K562 (cell line): Measurements from ENCODE around the gene ARHGAP10.

ENCODE experiments used
- CBX8 ChIP-seq: fragments of 200-600 bp; sonication (generic); IDR thresholded peaks from 2 replicates; pipeline ENCODE4 v1.6.1; 2012; ENCODE audit warnings: borderline replicate concordance, mixed run types, low read depth, mild to moderate bottlenecking, moderate library complexity, mixed read lengths, low read length, control low read depth, inconsistent platforms; ENCODE audit not compliant: poor library complexity, severe bottlenecking; ENCODE audit errors: extremely low read depth
- CEBPB ChIP-seq: fragments of 450-650 bp; IDR thresholded peaks from 2 replicates; pipeline ENCODE4 v1.6.1; 2016; ENCODE audit warnings: missing genetic modification characterization, missing compliant biosample characterization
- CTCF ChIP-seq, 3 experiments: IDR thresholded peaks in 2 of 3; conservative IDR thresholded peaks in 1 of 3; 2 replicates each; pipeline ENCODE4 v1.5.1; 2011 to 2012; ENCODE audit warnings: low read length in 3 of 3, mild to moderate bottlenecking in 3 of 3, control low read depth in 2 of 3, improper control_type of control experiment in 1 of 3, inconsistent platforms in 1 of 3, low read depth in 1 of 3, mixed read lengths in 1 of 3, moderate library complexity in 1 of 3; ENCODE audit not compliant: insufficient read depth in 2 of 3
- LEF1 ChIP-seq: fragments of 450-650 bp; IDR thresholded peaks from 2 replicates; pipeline ENCODE4 v1.6.1; 2016; ENCODE audit warnings: mild to moderate bottlenecking
- MAFK ChIP-seq: IDR thresholded peaks from 2 replicates; pipeline ENCODE4 v1.6.1; 2011; ENCODE audit warnings: low read length, improper control_type of control experiment
- MLLT1 ChIP-seq, 2 experiments: fragments of 450-650 bp; IDR thresholded peaks; 2 replicates each; pipeline ENCODE4 v1.6.1; 2016
- SP1 ChIP-seq: sonication (generic); formaldehyde crosslinking; IDR thresholded peaks from 2 replicates; pipeline ENCODE4 v1.8.1; 2022; ENCODE audit warnings: mild to moderate bottlenecking, missing genetic modification reagents
- ZNF239 ChIP-seq: fragments of 250-450 bp; sonication (Bioruptor Pico); IDR thresholded peaks from 2 replicates; pipeline ENCODE4 v1.4.0; 2020; ENCODE audit warnings: mild to moderate bottlenecking
- TF ChIP-seq, protein P1 (sequence below): sonication (generic); formaldehyde crosslinking; IDR thresholded peaks from 2 replicates; pipeline ENCODE4 v1.8.1; 2022; ENCODE audit warnings: missing genetic modification reagents

DNA sequence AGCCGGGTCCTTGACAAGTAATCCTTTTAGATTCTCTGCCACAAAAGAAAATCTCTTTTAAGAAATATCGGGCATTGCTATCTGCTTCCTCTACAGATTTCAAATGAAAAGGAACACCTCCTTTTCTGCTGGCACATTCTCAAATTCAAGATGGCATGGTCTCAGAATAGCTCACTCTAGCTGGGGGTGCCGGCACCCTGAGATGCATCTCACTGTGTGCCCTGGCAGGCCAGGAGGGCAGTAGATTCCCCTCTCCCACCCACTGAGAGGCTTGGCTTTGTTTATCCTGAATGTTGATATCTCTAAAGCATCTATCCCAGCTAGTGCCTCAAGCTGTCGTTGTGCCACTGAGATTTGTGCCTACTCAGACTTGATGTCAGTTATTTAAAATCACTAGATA is 319.5 kb downstream of the ARHGAP10 start:
- no peak for TF ChIP-seq LEF1
- no peak for TF ChIP-seq CTCF (IDR thresholded peaks at IDR 0.05 in 2 of 3, conservative IDR thresholded peaks at IDR 0.05 in 1 of 3; ENCODE audit: insufficient read depth in 2 of 3, low read depth in 1 of 3, low read length in 3 of 3)
- no peak for TF ChIP-seq MLLT1 (IDR thresholded peaks at IDR 0.05)
- no peak for TF ChIP-seq CEBPB (tag)
- no peak for TF ChIP-seq MAFK
- TF ChIP-seq, protein P1, sequence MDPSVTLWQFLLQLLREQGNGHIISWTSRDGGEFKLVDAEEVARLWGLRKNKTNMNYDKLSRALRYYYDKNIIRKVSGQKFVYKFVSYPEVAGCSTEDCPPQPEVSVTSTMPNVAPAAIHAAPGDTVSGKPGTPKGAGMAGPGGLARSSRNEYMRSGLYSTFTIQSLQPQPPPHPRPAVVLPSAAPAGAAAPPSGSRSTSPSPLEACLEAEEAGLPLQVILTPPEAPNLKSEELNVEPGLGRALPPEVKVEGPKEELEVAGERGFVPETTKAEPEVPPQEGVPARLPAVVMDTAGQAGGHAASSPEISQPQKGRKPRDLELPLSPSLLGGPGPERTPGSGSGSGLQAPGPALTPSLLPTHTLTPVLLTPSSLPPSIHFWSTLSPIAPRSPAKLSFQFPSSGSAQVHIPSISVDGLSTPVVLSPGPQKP = no peak
- TF ChIP-seq SP1 (CRISPR knock-in tag) = no peak
- no peak for TF ChIP-seq ZNF239 (CRISPR knock-in tag)
- TF ChIP-seq CBX8 = no peak
